Body of pancreas (tissue), 4 donors: Measurements from ENCODE around the gene DLX4. TPM values are rescaled to one million over a fixed set of nuclear protein-coding genes. Genes with fewer than 3 reads are reported as not detected.

Experiments
- ATAC-seq: fragments of 150-250 bp; one replicate; pipeline ENCODE4 v1.9.1; 2016
- DNase-seq, 4 donors: peaks; one replicate each; pipeline ENCODE4 v3.0.0-alpha.2; 2019
- H3K27ac ChIP-seq, 4 donors: fragments of 200-600 bp; sonication (generic); 1 replicate in 3 of 4; 2 replicates in 1 of 4; pipeline versions ENCODE4 v1.5.1 to v1.6.1; 2016 to 2019; ENCODE audit warnings: mild to moderate bottlenecking in 1 of 4, mixed read lengths in 1 of 4, moderate library complexity in 1 of 4
- H3K27me3 ChIP-seq, 2 donors: fragments of 200-600 bp; sonication (generic); one replicate each; pipeline ENCODE4 v1.6.0; 2016; ENCODE audit warnings: mild to moderate bottlenecking in 1 of 2
- H3K36me3 ChIP-seq, 2 donors: fragments of 200-600 bp; sonication (generic); replicated peaks in 1 of 2; 2 replicates each; pipeline ENCODE4 v1.5.1; 2016; ENCODE audit warnings: low read depth in 2 of 2; ENCODE audit not compliant: insufficient read depth in 1 of 2
- H3K4me1 ChIP-seq: fragments of 200-600 bp; sonication (generic); one replicate; pipeline ENCODE4 v1.6.0; 2016
- H3K4me3 ChIP-seq, 2 donors: fragments of 200-600 bp; sonication (generic); 1 replicate in 1 of 2; 2 replicates in 1 of 2; pipeline ENCODE4 v1.5.1; 2016 to 2019
- H3K9me3 ChIP-seq, 3 donors: fragments of 200-600 bp; sonication (generic); 1 replicate in 2 of 3; 2 replicates in 1 of 3; pipeline ENCODE4 v1.5.1; 2016
- POLR2A ChIP-seq, 3 donors: fragments of 450-650 bp; IDR thresholded peaks; one replicate each; pipeline ENCODE4 v1.6.1; 2016; ENCODE audit warnings: antibody characterized with exemption in 3 of 3, mild to moderate bottlenecking in 2 of 3
- WGBS, 2 donors: methylation state at CpG; one replicate each; pipeline ENCODE4 v1.1.5; 2017; 5-methylcytosine and 5-hydroxymethylcytosine counted together
- intact Hi-C: fragments of 100-400 bp; cut with DNase I; formaldehyde crosslinking; loops from one replicate; pipeline ENCODE4 v1.15.1; 2023
- total RNA-seq, 2 donors: library from RNA; depleted of rRNA; stranded (reverse); fragments of >200 nt; gene quantifications; one replicate each; pipeline ENCODE4 v1.1.0, GENCODE V29; 2016
- TF ChIP-seq, protein P1 (sequence below), 7 experiments: fragments of 450-650 bp in 4 of 7; fragments of 200-600 bp in 3 of 7; sonication (generic) in 3 of 7; IDR thresholded peaks; one replicate each; pipeline ENCODE4 v1.5.1; 2016 to 2019; ENCODE audit warnings: antibody characterized with exemption in 7 of 7

Gene DLX4
- total RNA-seq, 2 donors from 2014 or later = not detected

GRCh38 chr17:49992933-49993422 is 24.0 kb downstream of the DLX4 start:
- DNase-seq = no peak
- no peak overlapping the region for H3K27ac ChIP-seq

GRCh38 chr17:49993423-49994060 is 24.6 kb downstream of the DLX4 start:
- TF ChIP-seq, protein P1, sequence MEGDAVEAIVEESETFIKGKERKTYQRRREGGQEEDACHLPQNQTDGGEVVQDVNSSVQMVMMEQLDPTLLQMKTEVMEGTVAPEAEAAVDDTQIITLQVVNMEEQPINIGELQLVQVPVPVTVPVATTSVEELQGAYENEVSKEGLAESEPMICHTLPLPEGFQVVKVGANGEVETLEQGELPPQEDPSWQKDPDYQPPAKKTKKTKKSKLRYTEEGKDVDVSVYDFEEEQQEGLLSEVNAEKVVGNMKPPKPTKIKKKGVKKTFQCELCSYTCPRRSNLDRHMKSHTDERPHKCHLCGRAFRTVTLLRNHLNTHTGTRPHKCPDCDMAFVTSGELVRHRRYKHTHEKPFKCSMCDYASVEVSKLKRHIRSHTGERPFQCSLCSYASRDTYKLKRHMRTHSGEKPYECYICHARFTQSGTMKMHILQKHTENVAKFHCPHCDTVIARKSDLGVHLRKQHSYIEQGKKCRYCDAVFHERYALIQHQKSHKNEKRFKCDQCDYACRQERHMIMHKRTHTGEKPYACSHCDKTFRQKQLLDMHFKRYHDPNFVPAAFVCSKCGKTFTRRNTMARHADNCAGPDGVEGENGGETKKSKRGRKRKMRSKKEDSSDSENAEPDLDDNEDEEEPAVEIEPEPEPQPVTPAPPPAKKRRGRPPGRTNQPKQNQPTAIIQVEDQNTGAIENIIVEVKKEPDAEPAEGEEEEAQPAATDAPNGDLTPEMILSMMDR (IDR thresholded peaks at IDR 0.05) = no peak
- TF ChIP-seq POLR2A (IDR thresholded peaks at IDR 0.05) = peak in 1 of 3 donors; percentile 12
- H3K4me1 ChIP-seq = peaks cover 43% of the 10 kb centered on the region
- intact Hi-C loops = loop anchor here (5.0 kb wide), 1 partner anchor 41 kb away; no protein-coding TSS in a partner anchor
- 1 to 2% methylated on average over 39 to 77 of the region's 77 CpGs for WGBS, 2 donors
- no peaks in the 10 kb centered on the region for H3K36me3 ChIP-seq
- H3K27ac ChIP-seq = no peak overlapping the region
- no peaks in the 10 kb centered on the region for H3K9me3 ChIP-seq
- peak overlapping the region in 1 of 2 donors; percentile 4 for H3K4me3 ChIP-seq
- DNase-seq (peak in 3 of 4 donors; percentile 28 to 52 (median 49)), ATAC-seq (peak; percentile 42)
- H3K27me3 ChIP-seq = peaks cover 0 to 15% of the 10 kb centered on the region in 2 donors

More at GRCh38 chr17:49992933-49993422, 24.0 kb downstream of the DLX4 start:
- no peak for TF ChIP-seq POLR2A (IDR thresholded peaks at IDR 0.05)
- TF ChIP-seq, protein P1 (IDR thresholded peaks at IDR 0.05) = no peak
- Histone ChIP-seq H3K9me3 (no peaks in the 10 kb centered on the region), H3K27me3 (peaks cover 0 to 15% of the 10 kb centered on the region in 2 donors), H3K4me1 (peaks cover 37% of the 10 kb centered on the region), H3K4me3 (peak overlapping the region in 1 of 2 donors; percentile 4), H3K36me3 (no peaks in the 10 kb centered on the region)
- ATAC-seq = no peak
- intact Hi-C loops = loop anchor here (5.0 kb wide), 1 partner anchor 41 kb away; no protein-coding TSS in a partner anchor
- 39% methylated on average over 21 of the region's 23 CpGs; no CpG with 5 or more reads in 1 of the 2 donors for WGBS, 2 donors

GRCh38 chr17:49994085-49995054 is 25.4 kb downstream of the DLX4 start:
- ATAC-seq (no peak), DNase-seq (no peak)
- Histone ChIP-seq H3K27ac (no peak overlapping the region), H3K4me1 (peaks cover 45% of the 10 kb centered on the region), H3K4me3 (no peak overlapping the region), H3K9me3 (no peaks in the 10 kb centered on the region), H3K27me3 (peaks cover 0 to 15% of the 10 kb centered on the region in 2 donors), H3K36me3 (no peaks in the 10 kb centered on the region)
- intact Hi-C loops = loop anchor here (5.0 kb wide), 2 partner anchors 42 to 132 kb away; no protein-coding TSS in a partner anchor
- WGBS, 2 donors = 9 to 26% methylated on average over 23 to 50 of the region's 50 CpGs
- no peak for TF ChIP-seq POLR2A (IDR thresholded peaks at IDR 0.05)
- TF ChIP-seq, protein P1 (IDR thresholded peaks at IDR 0.05) = no peak

DNA sequence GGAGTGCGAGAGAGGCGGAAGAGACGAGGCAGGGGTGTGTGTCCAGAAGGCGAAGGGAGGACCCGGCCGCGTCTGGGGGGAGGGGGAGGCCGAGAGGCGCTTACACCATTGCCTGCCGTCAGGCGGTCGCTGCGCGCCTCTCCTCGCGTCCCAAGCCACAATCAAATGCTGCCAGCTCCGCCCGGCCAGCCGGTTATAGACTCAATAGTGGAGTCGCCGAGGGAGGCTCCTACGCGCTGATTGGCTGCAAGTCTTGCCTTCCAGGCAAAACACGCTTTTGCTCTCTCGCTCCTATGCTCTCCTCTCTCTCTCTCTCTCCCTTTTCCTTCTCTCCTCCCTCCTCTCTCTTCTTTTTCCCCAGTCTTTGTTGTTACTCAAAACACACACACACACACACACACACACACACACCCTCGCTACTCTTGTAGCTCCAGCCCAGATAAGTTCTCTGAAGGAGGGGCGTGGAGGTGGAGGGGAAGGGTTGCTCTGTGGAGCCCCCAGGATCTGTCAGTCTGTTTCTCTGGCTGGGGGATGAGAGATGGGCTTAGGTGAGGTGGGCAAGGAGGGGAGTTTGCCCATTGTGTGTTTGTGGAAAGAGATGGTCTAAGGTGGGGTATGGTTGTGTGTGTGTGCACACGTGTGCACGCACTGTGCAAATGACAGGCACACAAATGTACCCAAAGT is 26.2 kb downstream of the DLX4 start, which contains the start of gene DLX3:
Gene DLX3, minus strand, starts transcription at position 170 of the 684 bp plus-strand sequence. CDS start 226 bp downstream, outside the sequence.
- DNase-seq (peak; percentile 67 to 81 (median 78)), ATAC-seq (peak; percentile 56)
- intact Hi-C loops = loop anchor here (5.0 kb wide), 1 partner anchor 133 kb away; no protein-coding TSS in a partner anchor
- H3K27ac ChIP-seq = no peak within 1 kb of the TSS
- H3K4me1 ChIP-seq = peaks cover 45% of the 10 kb centered on the region
- TF ChIP-seq POLR2A (IDR thresholded peaks at IDR 0.05) = peak in 2 of 3 donors; percentile 46 to 55
- TF ChIP-seq, protein P1 (IDR thresholded peaks at IDR 0.05) = no peak
- H3K36me3 ChIP-seq = no peaks in the 10 kb centered on the region
- H3K9me3 ChIP-seq = no peaks in the 10 kb centered on the region
- no peak within 1 kb of the TSS for H3K4me3 ChIP-seq
- WGBS, 2 donors = 2 to 4% methylated on average over 27 to 28 of the region's 29 CpGs
- peaks cover 0 to 15% of the 10 kb centered on the region in 2 donors for H3K27me3 ChIP-seq
